Mucosa of rectum (tissue), 2 donors: ENCODE measurements around the gene LIPC.

Source experiments
- H3K27ac ChIP-seq, 2 donors: one replicate each; pipeline ENCODE4 v1.7.0; 2013; ENCODE audit warnings: inconsistent platforms in 2 of 2, low read depth in 2 of 2, low read length in 2 of 2
- H3K27me3 ChIP-seq, 2 donors: one replicate each; pipeline ENCODE4 v1.7.0; 2013; ENCODE audit warnings: low read length in 2 of 2; ENCODE audit not compliant: control insufficient read depth in 2 of 2, insufficient read depth in 2 of 2
- H3K36me3 ChIP-seq, 2 donors: one replicate each; pipeline ENCODE4 v1.7.0; 2013; ENCODE audit warnings: low read length in 2 of 2; ENCODE audit not compliant: control insufficient read depth in 2 of 2, insufficient read depth in 2 of 2
- H3K4me1 ChIP-seq, 2 donors: one replicate each; pipeline ENCODE4 v1.7.0; 2013; ENCODE audit warnings: low read length in 2 of 2, mild to moderate bottlenecking in 1 of 2; ENCODE audit not compliant: control insufficient read depth in 2 of 2, insufficient read depth in 2 of 2
- H3K4me3 ChIP-seq, 2 donors: one replicate each; pipeline ENCODE4 v1.7.0; 2013; ENCODE audit warnings: low read length in 2 of 2
- H3K9ac ChIP-seq, 2 donors: one replicate each; pipeline ENCODE4 v1.7.0; 2013; ENCODE audit warnings: low read length in 2 of 2, low read depth in 1 of 2, mild to moderate bottlenecking in 1 of 2
- H3K9me3 ChIP-seq, 2 donors: one replicate each; pipeline ENCODE4 v1.7.0; 2013; ENCODE audit warnings: low read length in 2 of 2; ENCODE audit not compliant: control insufficient read depth in 2 of 2
- donor health status: healthy.
- donor health status: Normal muscosa, but diverticular disease.

The LIPC gene

DNA sequence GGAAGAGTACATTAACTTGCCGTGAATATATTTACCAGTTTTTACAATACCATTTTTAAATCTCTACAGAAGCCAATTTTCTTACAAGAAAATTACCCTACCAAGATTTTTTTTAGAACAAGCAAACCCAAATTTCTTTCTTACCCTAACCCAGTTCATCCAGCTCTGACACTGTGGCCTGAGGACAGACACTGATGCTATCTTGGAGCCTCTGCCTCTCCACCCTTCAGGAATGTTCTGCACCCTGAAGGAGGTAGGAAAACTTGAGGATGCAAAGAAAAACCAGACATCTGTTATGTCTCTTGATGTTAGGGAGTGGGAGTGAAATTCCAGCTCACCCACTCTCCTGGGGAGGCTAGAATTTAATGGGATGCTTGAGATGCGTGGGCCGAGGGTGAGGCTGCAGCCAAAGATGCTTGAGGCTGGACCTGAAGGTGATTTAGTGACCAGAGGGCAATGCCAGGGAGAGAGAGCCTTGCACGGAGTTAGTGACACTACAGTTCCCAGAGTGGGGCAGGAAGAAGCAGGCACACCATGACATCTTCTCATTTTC, 69.9 kb downstream of the LIPC start:
- H3K9me3 ChIP-seq: no peaks in the 10 kb centered on the region
- no peaks in the 10 kb centered on the region for H3K36me3 ChIP-seq
- peaks cover 0 to 6% of the 10 kb centered on the region in 2 donors for H3K4me1 ChIP-seq
- no peak overlapping the region for H3K9ac ChIP-seq
- no peak overlapping the region for H3K4me3 ChIP-seq
- H3K27me3 ChIP-seq: no peaks in the 10 kb centered on the region
- H3K27ac ChIP-seq: no peak overlapping the region

DNA sequence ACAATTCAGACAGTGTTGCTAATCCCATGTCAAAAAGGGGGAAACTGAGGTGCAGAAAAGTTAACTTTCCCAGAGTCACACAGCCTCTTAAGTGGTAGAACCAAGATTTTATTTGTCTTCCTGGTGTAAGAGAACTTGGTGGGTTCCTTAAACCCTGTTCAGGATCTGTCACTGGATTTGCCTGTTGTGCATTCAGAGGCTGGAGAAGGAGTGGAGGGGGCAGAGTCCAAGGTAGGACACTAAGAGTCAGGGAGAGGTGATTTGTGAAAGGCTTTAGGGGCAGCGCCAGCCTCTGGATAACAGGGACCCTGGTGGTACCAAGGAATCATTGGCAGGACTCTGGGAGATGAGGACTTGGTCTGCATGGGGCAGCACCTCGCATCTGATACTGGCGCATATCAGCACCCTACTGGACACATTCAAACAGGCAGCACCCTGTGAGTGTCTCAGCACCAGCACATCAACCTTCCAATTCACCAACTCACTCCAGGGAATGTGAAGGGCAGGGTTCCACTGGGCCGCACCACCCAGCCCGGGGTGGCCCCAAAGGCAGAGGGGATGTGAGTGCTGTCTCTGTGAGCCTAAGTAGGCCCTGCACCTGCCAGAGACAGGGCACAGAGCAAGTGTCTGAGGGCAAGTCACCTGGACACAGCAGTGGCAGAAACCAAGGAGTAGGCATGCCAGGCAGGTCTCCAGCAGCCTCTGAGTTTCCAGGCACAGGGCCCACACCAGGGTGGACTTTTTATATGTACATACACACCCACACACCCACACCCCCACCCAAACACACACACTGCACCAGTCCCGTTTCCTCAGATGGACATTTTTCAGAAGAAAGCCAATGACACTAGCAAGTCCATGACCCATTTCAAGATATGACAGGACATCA, 71.6 kb downstream of the LIPC start:
- no peaks in the 10 kb centered on the region for H3K9me3 ChIP-seq
- no peak overlapping the region for H3K27ac ChIP-seq
- no peak overlapping the region for H3K9ac ChIP-seq
- no peak overlapping the region for H3K4me3 ChIP-seq
- H3K4me1 ChIP-seq: peaks cover 0 to 6% of the 10 kb centered on the region in 2 donors
- no peaks in the 10 kb centered on the region for H3K27me3 ChIP-seq
- H3K36me3 ChIP-seq: no peaks in the 10 kb centered on the region

DNA sequence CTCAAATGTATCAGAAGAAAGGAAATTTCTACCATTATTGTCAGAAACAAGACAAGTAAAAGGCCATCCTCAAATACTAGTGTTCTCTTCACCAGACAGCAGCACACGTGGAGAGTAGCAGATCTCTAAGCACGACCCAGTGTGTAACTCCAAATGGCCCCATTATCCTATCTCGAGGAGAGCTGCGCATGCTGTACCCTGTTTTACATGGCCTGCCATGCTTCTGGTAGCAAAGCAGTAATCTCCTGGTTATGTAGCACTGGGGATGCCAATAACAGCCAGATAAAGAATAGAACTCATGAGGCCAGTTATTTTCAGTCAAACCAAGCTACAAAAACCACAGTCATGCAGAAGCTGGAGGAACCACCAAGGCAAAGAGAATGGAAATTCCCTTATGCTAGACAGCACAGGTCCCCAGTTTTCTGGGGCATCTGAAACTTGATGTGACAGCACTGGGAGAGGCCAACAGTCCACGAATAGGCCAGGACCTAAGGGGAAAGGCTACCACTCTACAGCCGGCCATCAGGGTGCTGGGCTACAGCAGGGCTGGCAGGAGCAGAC, 73.0 kb downstream of the LIPC start:
- H3K4me1 ChIP-seq: peaks cover 0 to 6% of the 10 kb centered on the region in 2 donors
- no peaks in the 10 kb centered on the region for H3K36me3 ChIP-seq
- H3K9ac ChIP-seq: no peak overlapping the region
- no peak overlapping the region for H3K4me3 ChIP-seq
- H3K27me3 ChIP-seq: no peaks in the 10 kb centered on the region
- no peak overlapping the region for H3K27ac ChIP-seq
- no peaks in the 10 kb centered on the region for H3K9me3 ChIP-seq

DNA sequence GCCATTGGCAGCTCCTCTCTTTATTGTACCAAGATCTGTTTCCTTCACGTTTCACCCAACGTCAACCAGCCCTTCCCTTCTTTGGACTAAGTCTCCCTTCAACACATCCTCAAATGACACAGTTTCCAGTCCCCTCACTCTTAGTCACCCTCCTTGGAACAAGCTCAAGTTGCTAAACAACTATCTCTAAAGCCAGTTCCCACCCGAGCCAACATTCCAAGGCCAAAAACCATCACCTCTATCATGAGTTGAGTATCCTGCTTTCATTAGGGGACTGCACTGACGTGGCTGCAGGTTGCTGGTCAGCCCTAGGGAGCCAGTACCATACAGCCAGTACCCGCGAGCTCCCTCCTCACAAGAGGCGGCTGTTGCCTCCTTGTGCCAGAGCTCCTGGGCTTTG, 73.8 kb downstream of the LIPC start:
- H3K9me3 ChIP-seq: no peaks in the 10 kb centered on the region
- H3K9ac ChIP-seq: no peak overlapping the region

DNA sequence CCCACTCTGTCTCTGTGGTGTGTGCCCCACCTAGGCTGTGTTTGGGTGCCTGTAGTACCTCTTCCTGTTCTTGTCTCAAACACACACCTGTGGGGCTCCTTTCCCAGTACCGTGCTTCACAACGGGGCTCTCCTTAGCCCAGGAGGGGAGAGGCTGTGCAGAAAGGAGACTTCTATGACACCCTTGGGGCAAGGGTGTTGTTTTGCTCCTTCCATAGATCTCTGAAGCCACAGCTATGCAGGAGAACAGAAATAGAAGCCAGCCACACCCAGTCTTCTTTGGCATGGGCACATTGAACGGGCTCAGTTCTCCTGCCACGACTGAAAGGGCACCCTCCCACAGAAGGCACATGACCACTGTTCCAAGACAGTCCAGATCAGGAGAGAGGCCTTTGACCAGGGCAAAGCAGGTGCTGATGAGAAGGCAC, 74.3 kb downstream of the LIPC start:
- Histone ChIP-seq H3K4me1 (peaks cover 0 to 6% of the 10 kb centered on the region in 2 donors), H3K9me3 (no peaks in the 10 kb centered on the region), H3K36me3 (no peaks in the 10 kb centered on the region), H3K27me3 (no peaks in the 10 kb centered on the region), H3K4me3 (no peak overlapping the region), H3K9ac (no peak overlapping the region), H3K27ac (no peak overlapping the region)

More for the DNA sequence above, 73.8 kb downstream of the LIPC start:
- H3K27me3 ChIP-seq: no peaks in the 10 kb centered on the region
- no peak overlapping the region for H3K4me3 ChIP-seq
- H3K4me1 ChIP-seq: peaks cover 0 to 6% of the 10 kb centered on the region in 2 donors
- no peaks in the 10 kb centered on the region for H3K36me3 ChIP-seq
- no peak overlapping the region for H3K27ac ChIP-seq

DNA sequence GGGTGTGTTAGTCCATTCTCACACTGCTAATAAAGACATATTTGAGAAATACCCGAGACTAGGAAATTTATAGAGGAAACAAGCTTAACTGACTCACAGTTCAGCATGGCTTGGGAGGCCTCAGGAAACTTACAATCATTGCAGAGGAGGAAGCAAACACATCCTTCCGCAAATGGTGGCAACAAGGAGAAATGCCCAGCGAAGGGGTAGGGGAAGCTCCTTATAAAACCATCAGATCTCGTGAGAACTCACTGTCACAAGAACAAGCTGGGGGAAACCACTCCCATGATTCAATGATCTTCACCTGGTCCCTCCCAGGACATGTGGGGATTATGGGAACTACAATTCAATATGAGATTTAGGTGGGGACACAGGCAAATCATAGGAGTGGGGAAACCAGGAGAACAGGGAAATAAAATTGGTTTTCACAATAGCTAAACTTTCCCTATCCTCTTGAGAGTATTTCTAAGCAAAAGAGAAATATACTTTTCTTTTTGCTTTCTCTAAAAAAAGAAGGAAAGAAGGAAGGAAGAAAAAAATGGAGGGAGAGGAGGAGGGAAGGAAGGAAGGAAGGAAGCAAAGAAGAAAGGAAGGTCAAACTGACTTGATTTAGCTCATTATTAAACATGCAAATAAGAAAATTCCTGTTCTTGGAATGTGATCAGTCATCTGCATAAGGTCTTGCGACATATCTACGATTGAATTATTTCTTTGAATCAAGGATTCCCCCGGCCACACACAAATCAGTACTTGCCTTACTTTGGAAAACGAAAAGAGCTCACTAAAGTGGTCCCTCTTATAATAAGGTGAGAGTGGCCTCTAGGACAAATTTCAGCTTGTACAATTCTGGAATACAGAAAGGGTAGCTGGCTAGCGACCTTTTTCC, 75.2 kb downstream of the LIPC start:
- Histone ChIP-seq H3K36me3 (no peaks in the 10 kb centered on the region), H3K4me3 (no peak overlapping the region), H3K4me1 (peaks cover 0 to 6% of the 10 kb centered on the region in 2 donors), H3K27me3 (no peaks in the 10 kb centered on the region), H3K9me3 (no peaks in the 10 kb centered on the region), H3K27ac (no peak overlapping the region), H3K9ac (no peak overlapping the region)

DNA sequence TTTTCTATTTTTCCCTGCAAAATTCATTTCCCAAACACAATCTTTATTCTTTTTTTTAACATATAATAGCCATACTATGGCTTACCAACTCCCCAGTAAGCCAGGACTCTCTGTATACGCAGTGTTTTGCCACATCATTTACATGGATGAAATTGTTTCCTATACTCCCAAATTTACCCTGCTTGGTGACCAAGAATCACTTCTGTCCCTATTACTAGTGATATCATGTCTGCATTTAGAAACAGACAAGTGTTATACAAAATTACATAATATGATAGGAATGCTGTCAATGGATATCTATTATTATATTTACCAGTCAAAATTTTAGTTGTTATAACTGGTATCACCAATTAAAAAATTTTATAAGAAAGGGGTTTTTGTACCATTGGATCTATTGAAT, 77.8 kb downstream of the LIPC start:
- Histone ChIP-seq H3K9me3 (no peaks in the 10 kb centered on the region), H3K27ac (no peak overlapping the region), H3K36me3 (no peaks in the 10 kb centered on the region), H3K4me3 (no peak overlapping the region), H3K27me3 (no peaks in the 10 kb centered on the region), H3K9ac (no peak overlapping the region), H3K4me1 (peaks cover 0 to 3% of the 10 kb centered on the region in 2 donors)

DNA sequence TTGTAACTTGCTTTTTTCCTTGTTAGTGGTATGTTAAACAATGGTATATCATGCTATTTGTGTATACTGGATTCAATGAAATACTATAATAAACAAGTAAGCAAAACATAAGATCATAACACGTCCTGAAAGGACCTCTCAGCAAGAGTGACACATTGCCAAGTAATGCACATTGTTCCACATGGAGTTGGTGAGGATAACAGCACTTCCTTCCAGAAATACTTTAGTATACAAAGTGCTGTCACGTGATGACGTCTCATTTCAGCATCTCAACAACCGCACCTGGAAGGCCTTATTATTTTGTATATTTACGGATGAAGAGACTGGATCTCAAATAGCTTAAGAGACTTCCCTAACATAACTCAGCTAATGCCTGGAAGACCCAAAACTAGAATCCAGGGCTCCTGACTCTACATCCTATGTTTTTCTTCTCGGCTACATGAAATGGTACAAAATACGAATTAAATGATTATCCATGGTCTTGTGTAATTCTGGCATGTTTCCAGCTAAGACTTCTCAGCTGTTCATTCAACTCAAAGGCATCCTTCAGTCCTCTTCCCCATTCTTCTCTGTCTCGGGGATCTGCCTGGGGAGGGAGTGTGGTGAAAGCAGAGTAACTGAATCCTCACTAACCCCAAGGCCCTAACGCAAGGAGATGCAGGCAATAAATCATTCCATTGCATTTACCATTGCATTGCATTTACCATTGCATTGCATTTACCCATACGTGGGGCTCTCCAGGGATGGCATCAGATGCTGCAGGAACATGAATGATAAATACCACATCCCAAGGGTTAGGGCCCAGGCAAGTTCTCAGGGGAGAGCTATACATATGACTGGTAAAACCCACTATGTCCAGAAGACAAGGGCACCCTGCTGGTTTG, 79.2 kb downstream of the LIPC start:
- Histone ChIP-seq H3K9ac (no peak overlapping the region), H3K4me3 (no peak overlapping the region), H3K9me3 (no peaks in the 10 kb centered on the region), H3K27ac (no peak overlapping the region), H3K4me1 (peaks cover 0 to 1% of the 10 kb centered on the region in 2 donors), H3K36me3 (no peaks in the 10 kb centered on the region), H3K27me3 (no peaks in the 10 kb centered on the region)

DNA sequence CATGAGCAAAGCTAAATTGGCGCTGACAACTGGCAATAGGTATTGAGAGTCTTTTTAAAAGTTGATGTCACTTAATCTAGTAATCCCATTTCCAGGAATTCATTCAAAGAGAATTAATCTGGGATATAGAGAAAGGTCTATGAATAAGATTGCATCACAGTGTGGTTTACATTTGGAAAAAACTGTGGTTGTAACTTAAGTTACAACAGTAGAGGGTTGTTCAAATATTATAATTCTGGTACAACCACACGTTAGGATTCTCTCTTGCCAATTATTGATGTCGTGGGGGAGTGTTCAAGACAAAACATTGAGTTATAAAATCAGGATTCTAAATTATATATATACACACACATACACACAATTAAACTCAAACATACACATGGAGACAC, 79.8 kb downstream of the LIPC start:
- H3K27ac ChIP-seq: no peak overlapping the region
- no peaks in the 10 kb centered on the region for H3K27me3 ChIP-seq
- no peaks in the 10 kb centered on the region for H3K4me1 ChIP-seq
- H3K9me3 ChIP-seq: no peaks in the 10 kb centered on the region
- no peak overlapping the region for H3K4me3 ChIP-seq
- no peak overlapping the region for H3K9ac ChIP-seq
- no peaks in the 10 kb centered on the region for H3K36me3 ChIP-seq
